Stimulated activated CD4-positive, alpha-beta T cell treated with anti-CD3 and anti-CD28 coated beads, Interleukin-12 subunit alpha, Interleukin-12 subunit beta, amount 100 ng/mL, for 24 hours (primary cell): ENCODE results near the gene LTBP1.

Experiments
- DNase-seq, 2 experiments: peaks; one replicate each; pipeline ENCODE4 v3.0.0-alpha.2; 2020; ENCODE audit warnings: low read depth in 2 of 2

Gene LTBP1

DNA sequence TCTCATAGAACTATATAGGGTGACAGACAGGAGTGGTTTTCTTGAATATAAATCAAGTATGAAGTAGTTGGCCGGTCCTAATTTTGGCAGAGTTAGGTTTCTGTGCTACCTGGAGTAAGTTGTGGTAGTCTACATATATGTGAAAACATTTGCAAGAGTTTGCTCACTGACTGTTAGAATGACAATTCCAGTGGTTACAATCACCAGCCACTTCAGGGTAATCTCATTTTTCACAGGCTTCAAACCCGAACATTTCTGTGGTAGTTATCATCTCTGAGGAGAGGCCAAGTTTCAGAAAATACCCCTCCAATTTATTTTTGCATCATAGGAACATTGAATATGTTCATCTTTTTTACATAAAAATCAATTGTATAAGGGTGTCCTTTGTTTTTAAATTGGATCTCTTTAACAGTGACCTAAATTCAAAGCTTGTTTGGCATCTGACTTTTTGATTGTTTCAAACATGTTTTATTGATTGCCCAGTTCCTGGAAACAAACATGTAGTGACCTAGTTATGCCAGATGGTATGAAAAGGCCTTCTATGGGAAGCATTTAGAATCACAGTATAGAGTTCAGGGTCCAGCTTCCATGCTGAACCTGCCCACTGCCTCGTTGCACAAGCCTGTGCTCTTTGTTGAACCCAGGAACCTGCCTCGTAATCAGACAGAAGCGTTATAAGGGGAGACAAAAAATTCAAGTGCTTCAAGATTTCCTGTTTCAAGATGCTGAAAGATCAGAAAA is 250.6 kb downstream of the LTBP1 start:
- DNase-seq: no peak

DNA sequence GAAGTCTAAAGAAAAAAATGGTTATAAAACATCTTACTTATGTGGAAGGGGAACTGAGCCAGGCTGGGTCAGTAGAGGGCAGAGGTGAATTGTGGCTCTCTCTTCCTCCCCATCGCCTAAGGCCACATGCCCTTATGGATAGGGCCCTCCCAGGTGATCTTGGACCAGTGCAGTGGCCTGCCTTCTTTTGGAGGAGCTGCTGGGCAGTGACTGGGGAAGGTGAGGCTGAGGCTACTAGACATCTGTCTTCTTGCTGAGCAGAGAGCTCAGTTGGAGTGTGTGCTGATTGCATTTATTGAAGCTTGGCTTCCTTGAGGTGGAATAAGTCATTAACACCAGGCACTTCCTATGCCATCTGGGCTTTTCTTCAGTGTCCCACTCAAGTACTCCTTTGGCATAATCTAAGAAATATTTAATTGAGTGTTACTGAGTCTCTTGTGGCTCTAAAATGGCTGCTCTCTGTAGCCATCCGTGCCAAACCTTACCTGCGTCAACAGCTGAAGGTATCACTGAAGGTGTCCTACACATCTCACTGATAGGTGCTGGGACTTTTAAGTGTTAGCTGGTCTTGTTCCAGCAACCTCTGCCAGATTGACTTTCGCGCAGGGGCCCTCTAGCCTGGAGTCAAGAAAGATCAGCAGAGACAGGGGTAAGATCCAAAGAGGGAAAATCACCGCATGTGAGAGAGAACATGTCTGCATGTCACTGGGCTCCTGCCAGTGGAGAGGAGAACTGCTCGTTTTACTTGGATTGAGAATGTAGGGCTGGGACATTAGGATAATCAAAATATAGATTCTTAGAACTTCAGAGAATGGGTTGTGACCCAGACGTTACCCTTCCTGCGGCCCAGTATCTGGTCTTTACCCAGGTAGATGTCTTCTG is 256.1 kb downstream of the LTBP1 start:
- DNase-seq: no peak

DNA sequence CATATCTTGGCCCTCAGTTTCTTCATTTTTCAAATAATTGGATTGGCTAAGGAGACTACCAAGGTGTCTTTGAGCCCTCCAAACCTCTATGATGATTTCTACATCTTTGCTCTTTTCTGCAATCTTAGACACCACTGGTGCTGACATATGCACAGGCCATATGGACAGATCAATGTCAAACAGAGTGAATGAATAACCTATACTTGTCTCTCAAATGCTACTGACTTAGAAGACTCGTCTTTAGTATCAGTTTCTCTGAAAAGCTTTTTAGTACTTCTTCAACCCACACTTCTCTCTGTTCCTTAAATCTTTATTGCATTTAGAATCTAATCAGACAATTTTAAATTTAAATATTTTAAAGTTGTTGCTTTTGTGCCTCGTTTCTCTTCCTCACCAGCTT is 258.2 kb downstream of the LTBP1 start:
- no peak for DNase-seq

GRCh38 chr2:33205693-33206434 is 259.1 kb downstream of the LTBP1 start:
- DNase-seq: no peak

GRCh38 chr2:33207151-33207740 is 260.5 kb downstream of the LTBP1 start:
- no peak for DNase-seq

- DNase-seq: no peak
These were observed 261.6 kb downstream of the LTBP1 start for GRCh38 chr2:33208400-33208799.

- no peak for DNase-seq
These were observed 263.2 kb downstream of the LTBP1 start for GRCh38 chr2:33209976-33210375.

- no peak for DNase-seq
These were observed 263.9 kb downstream of the LTBP1 start for GRCh38 chr2:33210626-33211025.

DNA sequence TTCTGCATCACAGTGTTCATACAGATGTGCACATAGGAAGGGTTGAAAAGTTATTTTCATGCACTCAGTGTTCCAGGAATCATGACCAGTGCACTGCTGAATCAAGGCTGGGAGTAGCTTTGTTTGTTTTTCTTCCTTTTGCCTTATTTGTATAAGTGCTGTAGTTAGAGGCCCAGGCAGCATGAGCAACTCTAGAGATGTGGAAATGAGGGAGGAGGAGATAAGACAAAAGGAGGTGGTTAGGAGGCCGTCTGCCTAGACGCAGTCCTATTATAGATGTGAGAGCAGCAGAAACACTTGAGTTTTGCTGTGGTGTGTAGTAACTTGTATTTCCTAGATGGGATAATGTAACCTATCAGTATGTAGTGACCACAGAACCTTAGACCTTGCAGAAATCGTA is 265.4 kb downstream of the LTBP1 start:
- no peak for DNase-seq

DNA sequence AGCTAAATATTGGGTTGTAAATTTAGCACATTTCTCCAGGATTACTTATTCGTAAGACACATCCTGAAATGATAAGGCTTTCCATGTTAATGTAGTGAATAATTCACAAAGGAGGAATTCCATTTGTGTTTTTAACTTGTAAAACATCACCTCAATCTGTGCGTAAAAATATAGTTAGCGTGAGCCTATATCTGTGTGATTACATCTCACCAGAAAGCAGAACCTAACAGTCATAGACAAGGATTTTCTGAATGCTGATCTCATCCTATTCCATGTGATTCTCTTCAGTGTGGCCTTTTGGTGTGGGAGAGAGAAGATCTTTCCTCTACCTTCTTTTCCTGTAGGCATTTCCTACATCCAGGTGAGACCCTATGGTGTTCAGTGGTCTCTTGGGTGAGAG is 266.5 kb downstream of the LTBP1 start:
- DNase-seq: no peak

DNA sequence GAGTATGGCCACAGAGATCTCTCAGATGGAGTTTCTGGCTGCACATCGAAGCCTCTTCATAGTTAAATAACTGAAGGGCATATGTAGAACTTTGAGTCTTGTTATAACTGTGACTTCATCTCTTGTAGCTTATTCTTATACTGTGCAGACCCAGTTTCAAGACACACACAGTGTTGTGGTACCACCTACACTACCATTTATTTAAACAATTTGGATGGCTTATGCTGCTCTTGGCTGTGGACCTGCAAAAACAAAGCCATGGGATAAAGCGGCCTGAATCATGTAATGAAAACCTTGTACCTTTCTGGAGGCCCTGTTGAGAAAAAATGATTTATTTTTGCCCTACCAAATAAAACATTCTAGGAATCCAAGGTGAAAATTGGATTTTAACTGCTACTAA is 266.9 kb downstream of the LTBP1 start:
- no peak for DNase-seq

- no peak for DNase-seq
These were observed 267.7 kb downstream of the LTBP1 start for GRCh38 chr2:33214436-33214835.

- DNase-seq: no peak
These were observed 268.1 kb downstream of the LTBP1 start for GRCh38 chr2:33214857-33215256.

GRCh38 chr2:33215299-33215698 is 268.5 kb downstream of the LTBP1 start:
- DNase-seq: no peak

DNA sequence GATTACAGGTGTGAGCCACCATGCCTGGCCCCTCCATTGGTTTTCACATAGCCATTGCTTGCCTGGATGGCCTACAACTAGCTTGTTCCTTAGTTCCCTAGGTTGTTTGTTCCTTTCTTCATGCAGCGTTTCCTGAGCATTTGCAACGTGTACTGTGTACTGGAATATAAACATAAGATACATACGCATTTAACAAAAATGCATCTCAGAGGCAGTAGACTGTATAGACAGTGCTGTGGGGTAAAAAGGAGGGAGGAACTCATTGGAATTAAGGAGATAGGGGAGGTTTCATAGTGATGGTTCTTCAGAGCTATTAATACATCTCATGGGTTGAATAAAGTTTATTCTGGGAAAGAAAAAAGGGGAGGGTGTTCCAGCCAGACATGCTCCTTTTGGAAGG is 269.2 kb downstream of the LTBP1 start:
- no peak for DNase-seq

DNA sequence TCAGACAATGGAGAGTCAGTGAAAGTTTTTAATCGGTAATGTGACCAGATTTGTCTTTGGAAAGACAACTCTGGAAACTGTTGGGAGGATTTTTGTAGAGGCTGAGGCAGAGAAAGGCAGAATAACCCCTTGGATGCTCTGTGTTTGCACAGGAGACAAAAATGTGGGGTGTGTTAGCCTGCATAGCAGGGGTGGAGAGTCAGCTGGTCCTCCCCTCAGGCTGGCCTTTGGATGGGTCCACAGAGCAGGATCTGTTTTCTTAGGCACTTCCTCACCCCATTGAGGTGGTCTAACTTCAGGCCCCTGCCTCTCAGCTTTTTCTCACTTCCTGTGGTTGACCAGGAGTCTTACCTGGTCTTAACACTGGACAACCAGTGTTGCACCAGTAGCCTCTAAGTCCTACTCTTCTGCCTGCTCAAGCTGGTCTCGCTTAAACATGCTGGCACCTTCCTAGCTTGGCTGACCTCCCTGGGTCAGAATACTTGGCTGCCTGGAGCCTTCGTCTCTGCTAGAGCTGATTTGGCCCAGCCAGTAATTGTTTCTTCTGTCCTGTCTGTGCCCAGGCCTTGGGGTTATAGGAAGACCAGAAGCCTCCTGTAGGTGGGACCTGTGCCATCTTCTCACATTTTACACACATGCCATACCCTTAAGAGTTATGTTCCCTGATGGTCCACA is 269.9 kb downstream of the LTBP1 start:
- no peak for DNase-seq

DNA sequence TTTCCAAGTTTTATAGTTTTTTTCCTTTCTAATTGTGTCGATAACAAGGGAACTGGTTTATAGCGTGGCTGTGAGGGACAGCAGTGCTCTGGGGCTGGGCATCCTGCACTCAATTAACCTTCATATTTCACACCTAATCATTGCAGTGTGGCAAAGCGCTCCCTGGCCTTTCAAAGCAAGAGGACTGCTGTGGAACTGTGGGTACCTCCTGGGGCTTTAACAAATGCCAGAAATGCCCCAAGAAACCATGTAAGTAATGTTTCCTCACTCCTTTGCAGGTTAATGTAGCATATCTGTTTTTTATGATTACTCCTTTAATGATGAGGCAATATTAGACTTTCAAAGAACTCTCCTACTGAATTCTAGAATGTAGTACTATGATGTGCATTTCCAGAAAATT is 270.7 kb downstream of the LTBP1 start:
- no peak for DNase-seq

GRCh38 chr2:33219114-33219513 is 272.4 kb downstream of the LTBP1 start:
- DNase-seq: no peak

DNA sequence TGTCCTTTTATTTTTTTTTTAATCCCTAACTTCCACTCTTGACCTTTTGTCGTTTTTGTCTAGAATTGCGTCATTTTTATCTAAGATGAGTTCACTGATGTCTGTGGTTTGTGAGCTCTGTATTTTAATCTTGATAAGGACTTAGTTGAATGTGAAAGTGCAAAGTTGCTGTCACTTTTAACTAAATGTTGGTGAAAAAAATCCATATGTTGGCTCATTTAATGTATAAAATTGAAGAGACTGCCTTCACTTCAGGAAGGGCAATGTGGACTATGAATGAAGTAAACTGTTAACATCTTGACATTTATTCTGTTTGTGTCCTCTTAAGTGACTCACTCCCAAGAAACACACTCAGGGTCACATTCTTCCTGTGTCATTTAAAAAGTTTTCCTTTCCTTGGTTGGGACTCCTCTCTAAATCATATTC is 273.1 kb downstream of the LTBP1 start:
- no peak for DNase-seq

GRCh38 chr2:33220533-33220932 is 273.8 kb downstream of the LTBP1 start:
- no peak for DNase-seq

GRCh38 chr2:33221046-33221784 is 274.5 kb downstream of the LTBP1 start:
- DNase-seq: no peak
